Activated naive CD4-positive, alpha-beta T cell treated with anti-CD3 and anti-CD28 coated beads, Interleukin-2, amount 50 U/mL, for 24 hours (primary cell): ENCODE measurements around the gene PSMD4.
"Not testable (repeated sequence)": the region's sequence is repeated elsewhere in the genome, so short reads cannot be mapped to it uniquely, and the experiment has no call there.

Experiments
- H3K27ac Mint-ChIP-seq: one replicate; pipeline ENCODE4 v1.8.0; 2021; ENCODE audit warnings: mild to moderate bottlenecking, mixed read lengths
- H3K27me3 Mint-ChIP-seq: one replicate; pipeline ENCODE4 v1.8.0; 2021; ENCODE audit warnings: mixed read lengths
- H3K36me3 Mint-ChIP-seq: one replicate; pipeline ENCODE4 v1.8.0; 2021; ENCODE audit warnings: mixed read lengths
- H3K4me1 Mint-ChIP-seq: one replicate; pipeline ENCODE4 v1.8.0; 2021; ENCODE audit warnings: mixed read lengths
- H3K4me3 Mint-ChIP-seq: one replicate; pipeline ENCODE4 v1.8.0; 2021; ENCODE audit warnings: mild to moderate bottlenecking, mixed read lengths
- H3K9me3 Mint-ChIP-seq: one replicate; pipeline ENCODE4 v1.8.0; 2021; ENCODE audit warnings: mixed read lengths

The PSMD4 gene

GRCh38 chr1:151255381-151255780, 847 bp downstream of the PSMD4 start:
- Mint-ChIP-seq H3K27ac (peak overlapping the region; percentile 93), H3K4me1 (peaks cover 29% of the 10 kb centered on the region), H3K4me3 (peak overlapping the region; percentile 90), H3K27me3 (no peaks in the 10 kb centered on the region), H3K36me3 (no peaks in the 10 kb centered on the region), H3K9me3 (no peaks in the 10 kb centered on the region)

- H3K27me3 Mint-ChIP-seq = no peaks in the 10 kb centered on the region
- H3K9me3 Mint-ChIP-seq = no peaks in the 10 kb centered on the region
- no peak overlapping the region for H3K4me3 Mint-ChIP-seq
- H3K4me1 Mint-ChIP-seq = peaks cover 29% of the 10 kb centered on the region
- no peak overlapping the region for H3K27ac Mint-ChIP-seq
- H3K36me3 Mint-ChIP-seq = no peaks in the 10 kb centered on the region
Measured at GRCh38 chr1:151259351-151259750, 4.8 kb downstream of the PSMD4 start.

GRCh38 chr1:151265446-151266236, 11.1 kb downstream of the PSMD4 start:
- no peaks in the 10 kb centered on the region for H3K27me3 Mint-ChIP-seq
- H3K9me3 Mint-ChIP-seq = no peaks in the 10 kb centered on the region
- no peaks in the 10 kb centered on the region for H3K4me1 Mint-ChIP-seq
- H3K4me3 Mint-ChIP-seq = no peak overlapping the region
- H3K27ac Mint-ChIP-seq = peak overlapping the region; percentile 38
- peaks cover 10% of the 10 kb centered on the region for H3K36me3 Mint-ChIP-seq

GRCh38 chr1:151266315-151266714, 11.8 kb downstream of the PSMD4 start:
- Mint-ChIP-seq H3K9me3 (no peaks in the 10 kb centered on the region), H3K27ac (no peak overlapping the region), H3K4me3 (no peak overlapping the region), H3K36me3 (peaks cover 10% of the 10 kb centered on the region), H3K4me1 (no peaks in the 10 kb centered on the region), H3K27me3 (no peaks in the 10 kb centered on the region)

GRCh38 chr1:151266821-151267220, 12.3 kb downstream of the PSMD4 start:
- no peak overlapping the region for H3K27ac Mint-ChIP-seq
- H3K36me3 Mint-ChIP-seq = peaks cover 10% of the 10 kb centered on the region
- H3K4me3 Mint-ChIP-seq = no peak overlapping the region
- no peaks in the 10 kb centered on the region for H3K4me1 Mint-ChIP-seq
- no peaks in the 10 kb centered on the region for H3K27me3 Mint-ChIP-seq
- H3K9me3 Mint-ChIP-seq = no peaks in the 10 kb centered on the region

- Mint-ChIP-seq H3K27ac (peak overlapping the region; percentile 77), H3K36me3 (peaks cover 10% of the 10 kb centered on the region), H3K27me3 (no peaks in the 10 kb centered on the region), H3K4me3 (no peak overlapping the region), H3K4me1 (no peaks in the 10 kb centered on the region), H3K9me3 (no peaks in the 10 kb centered on the region)
Measured at GRCh38 chr1:151267760-151268159, 13.2 kb downstream of the PSMD4 start.

GRCh38 chr1:151273924-151274466, 19.5 kb downstream of the PSMD4 start:
- no peaks in the 10 kb centered on the region for H3K9me3 Mint-ChIP-seq
- peaks cover 19% of the 10 kb centered on the region for H3K4me1 Mint-ChIP-seq
- peaks cover 2% of the 10 kb centered on the region for H3K36me3 Mint-ChIP-seq
- no peaks in the 10 kb centered on the region for H3K27me3 Mint-ChIP-seq
- H3K27ac Mint-ChIP-seq = no peak overlapping the region
- no peak overlapping the region for H3K4me3 Mint-ChIP-seq

GRCh38 chr1:151275341-151275740, 20.8 kb downstream of the PSMD4 start:
- peaks cover 21% of the 10 kb centered on the region for H3K4me1 Mint-ChIP-seq
- not testable (repeated sequence) for H3K36me3 Mint-ChIP-seq, H3K9me3 Mint-ChIP-seq, H3K4me3 Mint-ChIP-seq, H3K27ac Mint-ChIP-seq, H3K27me3 Mint-ChIP-seq

- Mint-ChIP-seq H3K9me3 (no peaks in the 10 kb centered on the region), H3K4me3 (peak overlapping the region; percentile 9), H3K27me3 (no peaks in the 10 kb centered on the region), H3K27ac (peak overlapping the region; percentile 65), H3K36me3 (no peaks in the 10 kb centered on the region), H3K4me1 (peaks cover 21% of the 10 kb centered on the region)
Measured at GRCh38 chr1:151277249-151277648, 22.7 kb downstream of the PSMD4 start.

- Mint-ChIP-seq H3K27me3 (no peaks in the 10 kb centered on the region), H3K4me1 (peaks cover 46% of the 10 kb centered on the region), H3K36me3 (no peaks in the 10 kb centered on the region), H3K27ac (peak overlapping the region; percentile 99), H3K9me3 (no peaks in the 10 kb centered on the region), H3K4me3 (peak overlapping the region; percentile 98)
Measured at GRCh38 chr1:151281225-151281968, 26.9 kb downstream of the PSMD4 start.

GRCh38 chr1:151281969-151282882, 27.7 kb downstream of the PSMD4 start, which contains the start of gene ZNF687:
Gene ZNF687 (plus strand): TSS chr1:151282299. CDS start chr1:151286292, 3,993 bp downstream.
- H3K4me3 Mint-ChIP-seq = peak within 1 kb of the TSS; percentile 98
- no peaks in the 10 kb centered on the region for H3K36me3 Mint-ChIP-seq
- no peaks in the 10 kb centered on the region for H3K9me3 Mint-ChIP-seq
- H3K27ac Mint-ChIP-seq = peak within 1 kb of the TSS; percentile 99
- peaks cover 38% of the 10 kb centered on the region for H3K4me1 Mint-ChIP-seq
- H3K27me3 Mint-ChIP-seq = no peaks in the 10 kb centered on the region

GRCh38 chr1:151282883-151283725, 28.6 kb downstream of the PSMD4 start:
- Mint-ChIP-seq H3K9me3 (no peaks in the 10 kb centered on the region), H3K27me3 (no peaks in the 10 kb centered on the region), H3K36me3 (no peaks in the 10 kb centered on the region), H3K27ac (peak overlapping the region; percentile 93), H3K4me3 (peak overlapping the region; percentile 98), H3K4me1 (peaks cover 30% of the 10 kb centered on the region)

GRCh38 chr1:151284013-151284577, 29.6 kb downstream of the PSMD4 start:
- no peaks in the 10 kb centered on the region for H3K36me3 Mint-ChIP-seq
- no peaks in the 10 kb centered on the region for H3K27me3 Mint-ChIP-seq
- H3K4me3 Mint-ChIP-seq = peak overlapping the region; percentile 98
- H3K27ac Mint-ChIP-seq = peak overlapping the region; percentile 93
- H3K4me1 Mint-ChIP-seq = peaks cover 37% of the 10 kb centered on the region
- no peaks in the 10 kb centered on the region for H3K9me3 Mint-ChIP-seq

GRCh38 chr1:151286619-151287340, 32.2 kb downstream of the PSMD4 start:
- Mint-ChIP-seq H3K9me3 (no peaks in the 10 kb centered on the region), H3K4me1 (peaks cover 36% of the 10 kb centered on the region), H3K36me3 (peaks cover 4% of the 10 kb centered on the region), H3K4me3 (no peak overlapping the region), H3K27me3 (no peaks in the 10 kb centered on the region), H3K27ac (no peak overlapping the region)
